Measurements from ENCODE around the gene ROBO4. TPM values are rescaled to one million over a fixed set of nuclear protein-coding genes. Genes with fewer than 3 reads are reported as not detected.
A peak's percentile ranks its signal among the peaks of the same experiment; 100 is the strongest.

The ROBO4 gene
- total RNA-seq, 4 donors from 2014 or later, result 11.2 to 96.6 (median 46.6) TPM

- H3K27me3 ChIP-seq, result no peaks in the 10 kb centered on the region
- no peaks in the 10 kb centered on the region for H3K9me3 ChIP-seq
- DNase-seq, result no peak
- no peaks in the 10 kb centered on the region for H3K4me1 ChIP-seq
- no peak for TF ChIP-seq POLR2A (IDR thresholded peaks at IDR 0.05)
- no peak for TF ChIP-seq CTCF (IDR thresholded peaks at IDR 0.05)
- intact Hi-C loops (cut with DNase I; ENCODE audit: low total_unique reads), result no loop called here
- H3K4me3 ChIP-seq, result no peak overlapping the region
- H3K27ac ChIP-seq, result peak overlapping the region in 1 of 2 donors; percentile 32
- H3K36me3 ChIP-seq, result no peaks in the 10 kb centered on the region
Observed at GRCh38 chr11:124893781-124894401, 3.8 kb downstream of the ROBO4 start.

GRCh38 chr11:124892750-124893454, 4.8 kb downstream of the ROBO4 start:
- no peaks in the 10 kb centered on the region for H3K4me1 ChIP-seq
- TF ChIP-seq CTCF (IDR thresholded peaks at IDR 0.05) (no peak), POLR2A (IDR thresholded peaks at IDR 0.05) (no peak)

GRCh38 chr11:124892146-124892545, 5.5 kb downstream of the ROBO4 start:
- H3K27me3 ChIP-seq, result no peaks in the 10 kb centered on the region
- H3K4me1 ChIP-seq, result no peaks in the 10 kb centered on the region
- intact Hi-C loops (cut with DNase I; ENCODE audit: low total_unique reads), result no loop called here
- DNase-seq, result no peak
- no peaks in the 10 kb centered on the region for H3K9me3 ChIP-seq
- H3K27ac ChIP-seq, result peak overlapping the region in 1 of 2 donors; percentile 46
- TF ChIP-seq POLR2A (IDR thresholded peaks at IDR 0.05) (no peak), CTCF (IDR thresholded peaks at IDR 0.05) (no peak)
- H3K4me3 ChIP-seq, result no peak overlapping the region
- H3K36me3 ChIP-seq, result no peaks in the 10 kb centered on the region

More at GRCh38 chr11:124892750-124893454, 4.8 kb downstream of the ROBO4 start:
- Histone ChIP-seq H3K9me3 (no peaks in the 10 kb centered on the region), H3K27me3 (no peaks in the 10 kb centered on the region), H3K36me3 (no peaks in the 10 kb centered on the region), H3K4me3 (no peak overlapping the region), H3K27ac (peak overlapping the region in 1 of 2 donors; percentile 46)
- no peak for DNase-seq
- intact Hi-C loops (cut with DNase I; ENCODE audit: low total_unique reads), result no loop called here

GRCh38 chr11:124891373-124891861, 6.2 kb downstream of the ROBO4 start:
- intact Hi-C loops (cut with DNase I; ENCODE audit: low total_unique reads), result no loop called here
- DNase-seq, result no peak

More at GRCh38 chr11:124891373-124891861, 6.2 kb downstream of the ROBO4 start:
- Histone ChIP-seq H3K4me3 (no peak overlapping the region), H3K27ac (peak overlapping the region in 1 of 2 donors; percentile 11), H3K27me3 (no peaks in the 10 kb centered on the region), H3K9me3 (no peaks in the 10 kb centered on the region), H3K36me3 (no peaks in the 10 kb centered on the region), H3K4me1 (no peaks in the 10 kb centered on the region)
- no peak for TF ChIP-seq POLR2A (IDR thresholded peaks at IDR 0.05)
- no peak for TF ChIP-seq CTCF (IDR thresholded peaks at IDR 0.05)

Data from uterus (tissue), 4 donors.